Kidney epithelial cell (primary cell): ENCODE results near the gene NINL. TPM values are rescaled to one million over a fixed set of nuclear protein-coding genes. Genes with fewer than 3 reads are reported as not detected.

ENCODE experiments used
- DNase-seq: peaks from one replicate; pipeline ENCODE4 v3.0.0-alpha.2; 2010; ENCODE audit warnings: low read depth
- H3K27me3 ChIP-seq: 2 replicates; pipeline ENCODE4 v1.6.0; 2011; ENCODE audit warnings: low read length; ENCODE audit not compliant: control insufficient read depth, insufficient read depth
- H3K36me3 ChIP-seq: 2 replicates; pipeline ENCODE4 v1.5.1; 2011; ENCODE audit warnings: low read length; ENCODE audit not compliant: control insufficient read depth, insufficient read depth
- H3K4me3 ChIP-seq: 2 replicates; pipeline ENCODE4 v1.5.1; 2011; ENCODE audit warnings: low read depth, mild to moderate bottlenecking, control low read depth, low read length
- total RNA-seq: library from RNA; depleted of rRNA; stranded (reverse); fragments of >200 nt; gene quantifications from 2 replicates; pipeline ENCODE4 v1.2.3, GENCODE V29; 2015
- TF ChIP-seq, protein P1 (sequence below): IDR thresholded peaks from 2 replicates; pipeline ENCODE4 v1.5.1; 2011; ENCODE audit warnings: mild to moderate bottlenecking, moderate library complexity, low read length, control low read depth, inconsistent platforms; ENCODE audit not compliant: insufficient read depth, poor library complexity, severe bottlenecking

The NINL gene
- total RNA-seq, 1 donor from 2014 or later, result 19.6 TPM

DNA sequence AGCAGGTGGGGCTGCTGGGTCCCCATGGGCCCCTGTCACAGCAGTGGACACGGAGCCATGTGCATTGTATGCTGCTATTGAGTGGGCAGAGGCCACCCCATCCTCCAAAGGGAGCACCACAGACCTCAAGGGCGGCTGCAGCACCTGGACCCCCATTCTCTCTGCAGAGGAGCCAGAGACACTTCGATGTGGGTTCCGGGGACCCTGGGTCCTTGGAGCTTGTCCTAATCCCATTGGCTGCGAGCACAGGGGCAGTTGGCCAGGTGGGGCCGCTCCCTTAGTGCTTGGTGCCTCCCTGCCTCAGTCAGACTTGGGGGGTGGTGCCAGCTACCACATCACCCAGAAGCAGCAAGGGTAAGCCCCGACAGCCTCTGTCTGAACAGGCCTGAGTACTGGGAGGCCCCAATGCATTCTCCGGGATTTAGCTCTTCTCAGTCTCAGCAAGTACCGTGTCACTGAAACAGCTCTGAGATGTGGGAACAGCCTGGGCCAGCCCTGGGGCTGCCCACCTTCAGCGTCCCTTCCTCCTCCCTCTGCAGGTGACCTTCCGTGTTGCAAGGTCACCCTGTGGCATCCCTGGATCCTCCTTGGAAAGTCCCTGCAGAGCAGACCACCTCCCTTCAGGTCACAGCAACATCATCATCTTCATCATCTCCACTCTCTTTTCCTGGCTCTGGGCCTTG lies 104.0 kb downstream of the NINL start:
- H3K27me3 ChIP-seq, result no peaks in the 10 kb centered on the region
- no peaks in the 10 kb centered on the region for H3K36me3 ChIP-seq
- TF ChIP-seq, protein P1, sequence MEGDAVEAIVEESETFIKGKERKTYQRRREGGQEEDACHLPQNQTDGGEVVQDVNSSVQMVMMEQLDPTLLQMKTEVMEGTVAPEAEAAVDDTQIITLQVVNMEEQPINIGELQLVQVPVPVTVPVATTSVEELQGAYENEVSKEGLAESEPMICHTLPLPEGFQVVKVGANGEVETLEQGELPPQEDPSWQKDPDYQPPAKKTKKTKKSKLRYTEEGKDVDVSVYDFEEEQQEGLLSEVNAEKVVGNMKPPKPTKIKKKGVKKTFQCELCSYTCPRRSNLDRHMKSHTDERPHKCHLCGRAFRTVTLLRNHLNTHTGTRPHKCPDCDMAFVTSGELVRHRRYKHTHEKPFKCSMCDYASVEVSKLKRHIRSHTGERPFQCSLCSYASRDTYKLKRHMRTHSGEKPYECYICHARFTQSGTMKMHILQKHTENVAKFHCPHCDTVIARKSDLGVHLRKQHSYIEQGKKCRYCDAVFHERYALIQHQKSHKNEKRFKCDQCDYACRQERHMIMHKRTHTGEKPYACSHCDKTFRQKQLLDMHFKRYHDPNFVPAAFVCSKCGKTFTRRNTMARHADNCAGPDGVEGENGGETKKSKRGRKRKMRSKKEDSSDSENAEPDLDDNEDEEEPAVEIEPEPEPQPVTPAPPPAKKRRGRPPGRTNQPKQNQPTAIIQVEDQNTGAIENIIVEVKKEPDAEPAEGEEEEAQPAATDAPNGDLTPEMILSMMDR, result peak; percentile 18
- no peak for DNase-seq
- no peak overlapping the region for H3K4me3 ChIP-seq

DNA sequence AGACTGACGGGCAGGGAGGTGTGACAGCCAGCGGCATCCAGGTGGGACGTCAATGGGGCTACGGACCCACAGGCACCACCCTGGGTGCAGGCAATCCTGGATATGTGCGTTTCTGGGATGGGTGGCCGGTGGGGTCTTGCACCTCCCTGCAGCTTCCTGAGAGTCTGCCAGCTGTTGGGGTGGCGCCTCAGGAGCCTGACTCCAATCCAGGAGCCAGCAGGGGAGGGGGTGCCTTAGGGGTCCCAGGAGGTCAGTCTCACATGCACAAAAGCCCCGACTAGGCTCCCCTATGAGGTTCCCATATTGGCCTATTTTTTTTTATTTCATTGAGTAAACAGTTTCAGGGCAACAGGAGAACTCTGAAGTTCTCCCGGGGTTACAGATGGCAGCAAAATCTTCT lies 104.5 kb downstream of the NINL start:
- no peak overlapping the region for H3K4me3 ChIP-seq
- H3K27me3 ChIP-seq, result no peaks in the 10 kb centered on the region
- no peaks in the 10 kb centered on the region for H3K36me3 ChIP-seq
- no peak for DNase-seq
- TF ChIP-seq, protein P1, result no peak

DNA sequence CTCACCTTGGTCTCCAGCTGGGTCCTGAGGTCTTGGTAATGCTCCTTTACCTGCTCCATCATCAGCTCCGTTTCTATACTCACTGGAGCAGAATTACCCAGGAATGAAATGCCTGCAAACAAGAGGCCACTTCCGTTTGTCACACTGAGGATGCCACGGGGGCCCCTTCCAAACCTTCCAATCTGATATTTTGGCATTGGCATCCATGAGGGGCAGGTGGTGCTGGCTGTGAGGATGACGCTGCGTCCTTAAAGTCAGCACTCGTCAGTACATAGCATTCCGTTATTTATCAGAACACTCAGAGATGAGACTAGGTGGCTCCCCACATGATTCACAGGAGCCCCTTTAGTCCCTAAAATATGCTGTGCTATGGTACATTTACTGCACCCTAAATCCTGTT lies 105.2 kb downstream of the NINL start:
- Histone ChIP-seq H3K4me3 (no peak overlapping the region), H3K27me3 (no peaks in the 10 kb centered on the region), H3K36me3 (no peaks in the 10 kb centered on the region)
- TF ChIP-seq, protein P1, result no peak
- no peak for DNase-seq

DNA sequence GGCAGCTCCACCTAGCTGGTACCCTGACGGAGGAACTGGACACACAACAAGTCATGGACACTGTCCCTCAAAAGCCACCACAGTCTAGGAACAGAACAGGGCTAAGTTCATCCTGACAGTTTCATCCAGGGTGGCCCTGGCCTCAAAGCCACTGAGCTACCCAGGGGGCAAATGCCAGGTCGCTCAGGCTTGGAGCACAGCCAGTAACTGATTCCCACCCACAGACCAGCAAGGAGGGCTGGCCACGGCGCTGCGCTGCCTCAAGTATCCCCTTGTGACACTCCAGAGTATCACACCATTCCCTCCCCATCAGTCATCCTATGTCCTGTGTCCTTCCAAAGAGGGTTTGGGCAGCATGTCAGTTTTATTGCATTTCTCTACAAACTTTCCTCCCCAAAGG lies 105.7 kb downstream of the NINL start:
- Histone ChIP-seq H3K4me3 (no peak overlapping the region), H3K27me3 (no peaks in the 10 kb centered on the region), H3K36me3 (no peaks in the 10 kb centered on the region)
- no peak for DNase-seq
- TF ChIP-seq, protein P1, result no peak

DNA sequence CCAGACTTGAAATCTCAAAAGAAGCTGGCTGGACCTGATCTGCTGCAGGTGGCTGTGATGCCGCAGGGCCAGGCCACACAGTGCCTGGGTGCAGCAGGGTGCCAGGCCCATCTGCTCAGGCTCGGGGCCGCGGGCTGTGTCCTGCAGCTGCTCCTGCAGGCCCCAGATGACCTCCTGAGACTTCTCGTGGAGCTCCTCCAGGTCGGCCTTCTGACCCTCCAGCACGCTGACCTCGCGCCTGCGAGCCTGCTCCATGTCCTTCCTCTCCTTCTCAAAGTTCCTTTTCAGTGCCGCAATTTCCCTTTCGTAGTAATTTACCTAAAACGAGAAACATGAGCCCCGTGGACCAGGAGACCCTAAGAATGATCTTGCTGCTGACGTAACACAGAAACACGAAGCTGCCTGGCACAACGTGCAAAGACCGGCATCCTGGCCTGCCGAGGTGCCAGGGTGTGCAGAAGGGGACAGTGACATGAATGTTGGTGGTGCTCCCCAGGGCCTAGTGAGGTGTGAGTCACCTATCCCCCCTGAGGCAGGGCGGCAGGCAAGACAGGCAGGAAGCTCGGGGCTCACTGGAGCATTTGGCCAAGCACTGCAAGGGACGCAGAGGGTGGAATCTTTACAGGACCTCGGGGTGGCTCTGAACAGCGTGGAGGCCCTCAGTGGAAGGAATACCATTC lies 106.3 kb downstream of the NINL start:
- DNase-seq, result no peak
- Histone ChIP-seq H3K27me3 (no peaks in the 10 kb centered on the region), H3K36me3 (no peaks in the 10 kb centered on the region), H3K4me3 (no peak overlapping the region)
- TF ChIP-seq, protein P1, result no peak
